ENCODE measurements around the gene PTPRF. TPM values are rescaled to one million over a fixed set of nuclear protein-coding genes. Genes with fewer than 3 reads are reported as not detected.
"Not testable (repeated sequence)": the region's sequence is repeated elsewhere in the genome, so short reads cannot be mapped to it uniquely, and the experiment has no call there.

Gene PTPRF
- total RNA-seq (2014; rRNA removed; shearing (Covaris generic)) = 30.8 and 32.0 TPM in 2 replicates
- polyA plus RNA-seq (2014; cell fraction: nucleus; rRNA removed) = 25.1 and 38.5 TPM in 2 replicates

DNA sequence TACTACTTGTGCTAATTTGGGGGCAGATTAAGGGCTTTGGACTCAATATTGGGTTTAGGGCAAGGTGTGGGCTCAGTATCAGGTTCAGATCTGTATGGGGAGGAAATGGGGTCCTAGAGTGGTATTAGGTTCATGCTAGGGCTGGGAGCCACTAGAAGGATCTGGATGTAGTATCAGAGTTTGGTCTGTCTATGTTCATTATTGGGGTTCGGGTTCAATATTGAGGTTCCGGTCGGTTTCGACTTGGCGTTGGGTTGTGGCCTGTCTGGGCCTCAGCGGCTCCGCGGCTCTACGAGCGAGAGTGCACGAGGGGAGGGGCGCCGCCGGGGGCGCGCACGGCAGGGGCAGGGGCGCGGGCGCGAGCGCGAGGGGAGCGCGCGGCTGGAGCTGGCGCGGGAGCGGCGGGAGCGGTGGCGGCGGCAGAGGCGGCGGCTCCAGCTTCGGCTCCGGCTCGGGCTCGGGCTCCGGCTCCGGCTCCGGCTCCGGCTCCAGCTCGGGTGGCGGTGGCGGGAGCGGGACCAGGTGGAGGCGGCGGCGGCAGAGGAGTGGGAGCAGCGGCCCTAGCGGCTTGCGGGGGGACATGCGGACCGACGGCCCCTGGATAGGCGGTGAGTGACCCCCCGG, at the start of gene PTPRF:
PTPRF (plus strand) TSS at position 401 of the 624 bp plus-strand sequence. CDS start 14,193 bp downstream, outside the sequence.
- peak; percentile 48 for DNase-seq (ENCODE audit: extremely low read depth, low read depth)

DNA sequence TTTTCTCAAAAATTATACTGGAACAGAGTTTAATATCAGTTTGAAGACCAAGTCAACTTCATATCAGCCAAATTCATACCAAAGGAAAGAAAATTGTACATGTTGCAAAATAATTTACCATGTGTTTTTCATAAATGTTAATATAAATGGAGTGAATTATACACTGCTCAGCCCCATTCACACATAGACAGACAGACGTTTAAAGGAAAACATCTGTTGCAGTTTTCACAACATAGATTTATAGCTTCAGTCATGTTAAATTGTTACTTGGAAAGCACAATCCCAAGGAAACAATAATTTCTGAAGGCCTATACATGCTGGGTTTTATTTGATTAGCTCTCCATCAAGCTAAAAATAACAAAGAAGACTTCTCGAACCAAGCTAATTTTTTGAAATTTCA, 49.2 kb upstream of the PTPRF start:
- no peak for DNase-seq (ENCODE audit: extremely low read depth, low read depth)

DNA sequence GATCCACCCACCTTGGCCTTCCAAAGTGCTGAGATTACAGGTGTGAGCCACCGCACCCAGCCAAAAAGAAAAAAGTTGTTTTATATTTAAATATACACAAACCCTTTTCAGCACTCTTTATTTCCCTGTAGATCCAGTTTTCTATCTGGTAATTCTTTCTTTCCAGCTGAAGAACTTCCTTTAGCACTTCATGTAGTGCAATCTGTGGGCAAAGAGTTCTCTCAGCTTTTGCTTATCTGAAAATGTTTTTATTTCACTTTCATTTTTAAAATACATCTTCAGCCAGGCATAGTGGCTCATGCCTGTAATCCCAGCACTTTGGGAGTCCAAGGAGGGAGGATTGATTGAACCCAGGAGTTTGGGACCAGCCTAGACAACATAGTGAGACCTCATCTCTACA, 48.5 kb upstream of the PTPRF start:
- DNase-seq (ENCODE audit: extremely low read depth, low read depth) = no peak

DNA sequence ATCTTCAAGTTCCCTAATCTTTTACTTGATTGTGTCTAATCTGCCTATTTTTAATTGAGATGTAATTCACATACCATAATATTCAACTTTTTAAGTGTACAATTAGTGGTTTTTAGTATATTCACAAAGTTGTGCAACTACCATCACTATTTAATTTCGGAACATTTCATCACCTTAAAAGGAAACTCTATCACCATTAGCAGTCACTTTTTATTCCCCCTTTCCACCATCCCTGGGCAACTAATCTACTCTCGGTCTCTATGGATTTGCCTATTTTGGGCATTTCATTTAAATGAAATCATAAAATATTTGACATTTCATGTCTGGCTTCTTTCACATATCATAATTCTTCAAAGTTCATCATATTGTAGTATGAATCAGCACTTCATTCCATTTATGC, 46.3 kb upstream of the PTPRF start:
- DNase-seq (ENCODE audit: extremely low read depth, low read depth) = no peak

DNA sequence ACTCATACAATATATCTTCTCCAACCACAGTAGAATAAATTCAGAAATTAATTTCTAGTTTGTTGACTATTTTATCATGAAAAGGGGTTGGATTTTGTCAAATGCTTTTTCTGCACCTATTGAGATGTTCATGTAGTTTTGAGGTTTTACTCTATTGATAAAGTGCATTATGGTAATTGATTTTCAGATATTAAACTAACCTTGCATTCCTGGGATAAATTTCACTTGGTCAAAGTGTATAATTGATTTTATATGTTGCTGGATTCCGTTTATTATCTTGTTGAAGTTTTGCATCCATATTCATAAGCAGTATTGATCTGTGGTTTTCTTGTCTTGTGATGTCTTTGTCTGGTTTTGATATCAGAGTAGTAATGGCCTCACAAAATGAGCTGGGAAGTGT, 42.5 kb upstream of the PTPRF start:
- no peak for DNase-seq (ENCODE audit: extremely low read depth, low read depth)

DNA sequence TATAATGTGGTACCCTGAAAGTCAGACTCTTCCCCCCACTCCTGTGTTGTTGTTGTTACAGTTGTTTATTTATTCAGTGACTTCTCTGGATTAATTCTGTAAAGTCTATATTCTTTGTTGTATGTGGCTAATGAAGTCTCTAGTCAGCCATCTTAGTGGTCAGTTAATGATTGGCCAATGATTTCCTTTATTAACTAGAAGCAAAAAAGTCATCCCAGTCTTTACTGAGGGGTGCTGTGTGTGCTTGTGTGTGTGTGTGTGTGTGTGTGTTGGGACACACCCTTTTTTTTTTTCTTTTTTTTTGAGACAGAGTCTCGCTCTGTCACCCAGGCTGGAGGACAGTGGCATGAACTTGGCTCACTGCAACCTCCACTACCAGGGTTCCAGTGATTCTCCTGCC, 39.6 kb upstream of the PTPRF start:
- no peak for DNase-seq (ENCODE audit: extremely low read depth, low read depth)

DNA sequence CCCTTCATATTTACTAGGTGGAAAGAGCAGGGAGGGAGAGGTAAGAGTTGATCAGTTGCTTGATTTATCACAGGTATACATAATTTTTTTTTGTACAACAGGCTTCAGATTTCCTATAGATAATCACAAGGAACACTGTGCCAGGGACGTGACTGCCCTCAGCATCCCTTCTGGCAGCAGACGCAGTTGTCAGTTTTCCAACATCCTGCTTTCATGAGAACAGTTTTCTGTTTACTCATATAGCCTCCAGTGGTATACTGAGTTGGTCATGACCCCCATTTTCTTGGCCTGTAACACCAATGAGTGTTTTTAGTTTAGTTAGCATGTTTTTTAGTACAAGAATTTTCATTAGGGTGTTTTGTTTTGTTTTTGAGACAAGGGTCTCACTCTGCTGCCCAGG, 37.9 kb upstream of the PTPRF start:
- DNase-seq (ENCODE audit: extremely low read depth, low read depth) = no peak

DNA sequence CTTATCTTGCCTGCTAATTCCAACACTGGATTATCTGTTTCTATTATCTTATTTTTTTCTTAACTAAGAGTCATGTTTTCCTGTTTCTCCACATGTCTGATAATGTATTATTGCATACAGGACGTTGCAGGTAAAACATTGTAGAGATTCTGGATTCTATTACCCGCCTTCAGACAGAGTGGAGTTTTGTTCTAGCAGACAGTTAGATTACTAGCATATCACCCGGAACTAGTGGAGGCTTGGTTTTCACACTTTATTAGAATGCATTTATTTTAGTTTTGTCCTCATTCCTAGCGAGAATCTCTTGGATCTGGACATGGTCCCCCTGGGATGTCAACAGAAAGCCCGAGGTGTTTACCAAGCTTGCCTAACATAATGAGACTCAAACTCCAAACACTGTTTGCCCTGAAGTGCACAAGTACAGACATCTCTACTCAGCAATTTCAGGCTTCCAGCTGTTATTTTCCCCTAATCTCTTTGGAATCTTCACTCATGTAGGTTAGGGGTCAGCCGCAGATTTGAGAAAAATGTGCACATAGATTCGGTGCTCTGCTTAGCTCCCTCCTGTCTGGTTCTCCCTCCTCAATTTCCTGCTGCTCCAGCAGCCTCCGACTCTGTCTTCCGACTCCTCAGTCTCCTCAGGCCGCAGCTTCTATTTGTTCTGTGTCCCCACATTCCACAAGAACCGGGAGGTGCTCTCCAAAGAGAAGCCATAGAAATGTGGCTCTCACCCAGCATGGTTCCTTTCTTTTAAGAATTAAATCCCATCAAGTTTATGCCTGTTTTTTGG, 36.8 kb upstream of the PTPRF start:
- DNase-seq (ENCODE audit: extremely low read depth, low read depth) = no peak

DNA sequence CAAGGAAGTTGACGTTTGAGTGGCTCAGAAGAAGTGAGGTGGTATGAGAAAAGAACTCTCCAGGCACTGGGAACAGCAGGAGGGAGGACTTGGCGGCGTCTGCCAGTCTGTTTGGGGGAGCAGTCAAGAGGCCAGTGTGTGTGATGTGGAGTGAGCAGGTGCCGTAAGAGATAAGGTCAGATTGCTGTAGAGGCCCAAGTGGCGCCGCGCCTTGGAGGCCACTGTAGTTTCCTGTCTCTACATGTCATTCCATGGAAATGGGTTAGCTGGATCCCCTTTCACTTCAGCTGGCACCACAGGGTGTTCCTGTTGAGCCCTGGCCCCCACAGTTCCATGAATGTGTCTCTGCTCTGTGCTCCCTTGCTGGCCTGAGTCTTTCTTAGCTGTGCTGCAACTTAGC, 35.5 kb upstream of the PTPRF start:
- DNase-seq (ENCODE audit: extremely low read depth, low read depth) = no peak

DNA sequence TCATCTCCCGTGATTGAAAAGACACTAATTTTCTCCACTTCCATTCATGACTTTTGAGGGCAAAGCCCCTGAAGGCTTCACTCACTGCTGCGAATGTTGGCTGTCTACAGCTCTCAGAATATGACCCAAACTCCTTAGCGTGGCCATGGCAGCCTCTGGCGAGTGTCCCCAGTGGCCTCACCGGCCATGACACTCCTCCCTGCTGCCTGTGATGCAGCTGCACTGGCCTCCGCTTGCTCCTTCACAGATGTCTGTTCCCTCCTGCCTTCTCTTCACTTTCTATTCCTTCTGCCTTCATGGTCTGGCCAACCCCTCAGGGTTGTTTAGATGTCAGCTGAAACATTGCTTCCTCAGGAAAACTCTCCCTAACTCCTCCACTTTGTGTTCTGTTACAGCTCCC, 30.8 kb upstream of the PTPRF start:
- no peak for DNase-seq (ENCODE audit: extremely low read depth, low read depth)

DNA sequence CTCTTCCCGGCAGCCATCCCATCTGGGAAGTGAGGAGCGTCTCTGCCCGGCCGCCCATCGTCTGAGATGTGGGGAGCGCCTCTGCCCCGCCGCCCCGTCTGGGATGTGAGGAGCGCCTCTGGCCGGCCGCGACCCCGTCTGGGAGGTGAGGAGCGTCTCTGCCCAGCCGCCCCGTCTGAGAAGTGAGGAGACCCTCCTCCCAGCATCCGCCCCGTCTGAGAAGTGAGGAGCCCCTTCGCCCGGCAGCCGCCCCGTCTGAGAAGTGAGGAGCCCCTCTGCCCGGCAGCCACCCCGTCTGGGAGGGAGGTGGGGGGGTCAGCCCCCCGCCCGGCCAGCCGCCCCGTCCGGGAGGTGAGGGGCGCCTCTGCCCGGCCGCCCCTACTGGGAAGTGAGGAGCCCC, 28.9 kb upstream of the PTPRF start:
- not testable (repeated sequence) for DNase-seq (ENCODE audit: extremely low read depth, low read depth)

DNA sequence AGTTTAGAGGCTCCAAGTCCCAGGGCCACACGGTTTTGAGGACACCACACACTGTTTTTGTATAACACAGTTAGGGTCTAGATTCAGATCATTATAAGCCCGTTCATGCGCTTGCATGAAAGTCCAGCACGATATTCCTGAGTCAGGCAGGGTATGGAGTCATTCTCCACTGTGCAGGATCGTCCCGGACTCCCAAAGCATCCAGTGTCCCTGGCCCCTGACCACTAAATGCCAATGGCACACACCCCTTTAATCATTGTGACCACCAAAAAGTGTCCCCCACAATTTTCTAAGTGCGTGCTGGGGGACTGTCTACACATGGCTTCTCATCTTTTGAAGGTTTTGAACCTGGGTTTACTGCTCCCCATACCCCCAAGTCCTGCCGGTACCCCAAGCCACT, 27.1 kb upstream of the PTPRF start:
- no peak for DNase-seq (ENCODE audit: extremely low read depth, low read depth)

DNA sequence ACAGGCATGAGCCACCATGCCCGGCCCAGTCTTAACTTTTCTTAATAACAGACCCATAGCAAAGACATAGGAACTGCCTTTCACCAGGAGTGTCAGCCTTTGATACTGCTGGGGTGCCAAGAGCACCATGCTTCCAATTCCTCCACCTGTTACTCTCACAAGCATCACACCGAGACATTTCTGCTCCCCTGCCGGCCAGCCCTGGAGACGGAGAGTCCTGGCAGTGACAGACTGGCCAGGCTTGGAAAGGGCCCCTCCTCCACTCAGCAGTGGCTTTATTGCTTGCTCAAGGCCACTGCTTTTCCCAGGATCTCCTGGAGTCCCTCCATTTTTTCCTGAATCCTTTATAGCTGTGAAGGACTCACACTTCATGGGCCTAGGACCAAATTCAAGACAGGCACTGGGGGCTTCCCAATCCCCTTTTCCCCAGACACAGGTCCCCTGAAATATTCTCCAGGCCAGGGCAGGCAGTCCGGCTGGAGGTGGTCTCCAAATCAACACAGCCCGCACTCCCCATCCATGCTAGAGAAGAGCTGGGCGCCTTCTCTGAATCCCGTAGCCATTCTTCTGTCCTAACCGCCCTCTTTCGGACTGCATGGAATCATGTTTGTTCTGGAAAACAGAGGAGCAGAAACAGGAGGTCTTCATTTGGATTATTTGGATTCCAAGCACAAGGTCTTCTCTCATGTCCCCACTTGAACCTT, 25.5 kb upstream of the PTPRF start:
- DNase-seq (ENCODE audit: extremely low read depth, low read depth) = no peak

DNA sequence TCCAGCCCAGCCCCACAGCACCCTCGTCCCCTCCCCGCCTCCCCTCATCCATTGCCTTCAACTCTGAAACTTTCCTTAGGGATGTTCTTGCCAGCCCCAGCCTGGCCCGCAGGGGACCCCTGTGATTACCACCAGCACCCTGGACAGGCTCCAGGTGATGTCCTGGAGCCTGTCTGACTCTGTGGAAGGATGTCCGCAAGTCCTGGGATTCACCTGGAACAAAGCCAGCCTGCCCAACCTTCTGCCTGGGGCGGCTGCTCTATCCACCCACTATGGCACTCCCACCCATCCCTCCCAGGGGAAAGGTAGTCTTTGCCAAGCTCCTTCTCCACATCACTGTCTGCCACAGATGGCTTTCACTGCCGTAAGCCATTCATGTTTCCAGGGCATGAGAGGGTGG, 24.4 kb upstream of the PTPRF start:
- no peak for DNase-seq (ENCODE audit: extremely low read depth, low read depth)

DNA sequence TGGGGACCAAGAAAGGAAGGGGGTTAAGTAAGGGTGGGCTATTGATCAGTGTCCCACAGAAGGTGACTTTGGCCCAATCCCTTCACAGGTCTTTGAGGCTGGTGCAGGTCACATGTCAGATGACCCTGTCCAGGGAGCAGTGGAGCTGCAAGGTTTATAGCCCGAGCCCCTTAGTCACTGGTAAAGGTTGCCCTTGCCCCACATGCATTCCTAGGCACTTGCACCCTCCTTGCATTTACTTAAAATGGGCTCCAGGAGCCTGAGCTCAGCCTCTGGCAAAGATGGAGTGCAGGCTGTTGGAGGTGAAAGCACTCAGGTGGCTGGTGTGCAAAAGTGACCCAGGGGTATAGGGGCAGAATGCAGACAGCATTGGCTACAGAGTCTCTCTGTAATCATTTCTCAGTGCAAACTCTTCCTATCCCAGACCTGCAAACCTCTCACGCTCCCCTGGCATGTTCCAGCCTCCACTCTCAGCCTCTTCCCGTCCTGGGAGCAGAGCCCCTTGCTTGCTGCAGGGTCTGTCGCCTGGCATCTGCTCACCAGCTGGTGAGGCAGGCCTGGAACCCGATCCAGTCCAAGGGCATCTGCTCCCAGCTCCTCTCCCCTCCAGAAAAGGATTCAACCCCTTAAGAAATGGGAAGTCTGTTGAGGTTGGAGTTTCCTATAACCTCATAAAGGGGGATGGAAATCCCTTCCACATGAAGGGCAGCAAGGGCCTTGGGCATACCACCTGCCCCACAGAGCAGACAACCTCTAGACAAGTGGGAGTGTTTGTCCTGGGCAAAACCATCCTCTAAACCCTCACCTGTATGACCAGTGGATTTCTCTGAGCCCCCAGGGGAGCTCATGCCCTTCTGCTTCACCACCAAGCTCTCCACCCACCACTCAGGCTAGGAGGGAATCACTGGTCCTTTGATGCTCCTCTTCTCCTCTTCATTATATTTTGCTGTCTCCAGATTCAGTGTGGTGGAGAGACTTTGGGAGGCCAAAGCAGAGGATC, 23.1 kb upstream of the PTPRF start:
- DNase-seq (ENCODE audit: extremely low read depth, low read depth) = no peak

DNA sequence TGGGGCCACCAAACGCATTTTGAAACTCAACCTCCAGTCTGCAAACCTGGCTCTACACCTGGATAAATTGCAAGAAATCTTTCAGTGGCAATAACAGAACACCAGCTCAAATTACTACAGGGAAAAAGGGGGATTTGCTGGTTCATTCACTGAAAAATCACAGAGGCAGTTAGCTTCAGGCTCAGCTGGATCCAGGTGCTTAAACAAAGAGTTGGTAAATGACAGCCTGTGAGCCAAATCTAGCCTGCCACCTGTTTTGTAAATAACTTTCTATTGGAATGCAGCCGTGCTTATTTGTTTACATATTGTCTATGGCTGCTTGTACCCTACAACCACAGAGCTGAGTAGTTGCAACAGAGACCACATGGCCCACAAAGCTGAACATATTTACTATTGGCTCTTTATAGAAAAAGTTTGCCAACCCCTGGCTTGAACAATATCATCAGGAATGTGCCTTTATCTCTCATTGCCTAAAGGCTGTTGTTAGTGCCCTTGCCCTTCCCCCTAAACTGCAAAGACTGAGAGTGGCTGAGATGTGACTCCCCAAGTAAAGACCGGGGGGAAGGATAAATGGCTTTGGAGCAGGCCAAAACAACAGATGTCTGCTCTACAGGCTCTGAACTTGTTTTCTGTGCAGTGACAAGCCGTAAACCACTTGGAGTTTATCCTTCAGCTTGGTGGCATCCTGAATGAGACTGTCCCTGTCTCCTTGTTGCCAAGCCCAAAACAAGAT, 21.5 kb upstream of the PTPRF start:
- no peak for DNase-seq (ENCODE audit: extremely low read depth, low read depth)

DNA sequence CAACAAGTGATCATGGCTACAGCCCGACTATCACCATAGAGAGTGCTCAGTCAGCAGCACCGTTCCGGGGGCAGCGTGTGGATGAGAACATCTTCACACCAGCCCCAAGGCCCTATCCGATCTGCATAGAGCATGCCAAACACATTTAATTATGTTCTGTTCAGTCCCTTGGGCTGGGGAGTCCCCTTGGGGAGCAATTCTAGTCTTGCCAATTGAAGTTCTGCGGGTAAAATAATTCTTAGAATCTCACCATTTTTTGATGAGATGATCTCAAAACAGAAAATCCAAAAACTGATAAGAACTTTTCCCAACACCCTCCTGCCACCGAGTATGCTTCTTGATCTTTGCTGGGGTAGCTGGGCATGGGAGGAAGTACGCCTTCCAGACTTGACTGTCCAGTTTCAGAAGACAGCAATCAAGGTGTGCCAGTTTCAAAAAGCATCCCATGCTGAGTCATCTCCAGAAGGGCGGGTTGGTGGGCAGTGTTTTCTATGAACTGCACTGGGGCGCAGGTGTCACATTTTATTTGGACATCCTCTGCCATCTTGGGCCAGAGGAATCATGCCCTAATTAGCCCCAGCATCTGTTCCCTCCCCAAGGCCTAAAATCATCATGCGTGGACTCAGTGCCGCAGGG, 20.8 kb upstream of the PTPRF start:
- DNase-seq (ENCODE audit: extremely low read depth, low read depth) = no peak

DNA sequence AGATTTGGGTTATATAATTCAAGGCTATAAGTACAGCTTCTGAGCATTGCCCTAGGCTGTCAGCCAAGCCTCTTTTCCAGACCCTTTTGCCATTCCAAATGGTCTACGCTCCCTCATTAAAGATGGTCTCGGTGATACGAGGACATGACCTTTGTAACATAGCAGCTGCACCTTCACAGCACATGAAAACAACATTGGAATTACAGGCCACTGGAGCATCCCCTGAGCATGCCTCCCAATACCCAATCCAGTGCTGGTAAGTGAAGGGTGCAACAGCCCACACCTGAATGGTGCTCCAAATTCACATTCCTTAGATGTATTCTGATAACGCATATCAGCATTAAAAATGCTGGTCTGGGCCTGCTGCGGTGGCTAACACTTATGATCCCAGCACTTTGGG, 20.1 kb upstream of the PTPRF start:
- no peak for DNase-seq (ENCODE audit: extremely low read depth, low read depth)

DNA sequence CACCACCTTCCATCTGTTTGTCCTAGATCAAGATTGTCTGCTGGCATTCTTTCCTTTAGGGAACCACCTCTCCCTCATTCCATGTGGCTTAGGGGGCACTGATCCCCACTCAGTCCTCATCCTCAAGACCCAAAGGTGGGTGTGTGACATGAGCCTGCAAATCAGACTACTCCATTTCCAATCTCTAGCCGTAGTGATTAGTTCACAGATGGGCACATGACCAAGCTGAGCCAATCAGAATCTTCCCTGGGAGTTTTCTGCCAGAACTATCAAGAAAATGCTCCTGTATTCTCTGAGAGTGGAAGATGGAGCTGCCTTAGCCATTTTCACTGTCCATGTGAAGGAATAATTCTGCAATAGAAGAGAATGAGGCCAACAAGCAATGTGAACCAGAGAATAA, 19.3 kb upstream of the PTPRF start:
- DNase-seq (ENCODE audit: extremely low read depth, low read depth) = no peak

All from NCI-H460 (cell line).